K562 (cell line): ENCODE measurements around the gene ITGA3. TPM values are rescaled to one million over a fixed set of nuclear protein-coding genes. Genes with fewer than 3 reads are reported as not detected.

Experiments
- ATAC-seq: fragments of 200-7000 bp; cut with Tn5 transposase; 3 replicates; pipeline ENCODE4 v1.9.1; 2020; ENCODE audit warnings: moderate library complexity
- BruUV-seq: library from RNA; stranded (reverse); fragments of 400-500 nt; replicated peaks from 2 replicates; lab custom pipeline; 2021; lab: Mats Ljungman, UMichigan
- CTCF ChIA-PET: fragments of 300-600 bp; formaldehyde crosslinking; extraction: SDS; loops from one replicate; lab custom pipeline; 2021; ENCODE audit warnings: low intra/inter-chr PET ratio; lab: Yijun Ruan, JAX
- POLR2A ChIA-PET: fragments of 300-600, 350-650 bp; sonication (Branson Sonifier 250); formaldehyde crosslinking; extraction: SDS; loops from one replicate; lab custom pipeline; 2021; ENCODE audit warnings: antibody characterized with exemption, inconsistent platforms; lab: Yijun Ruan, JAX
- DNase-seq, 4 experiments: peaks; one replicate each; pipeline versions ENCODE4 v3.0.0 to v3.0.0-alpha.2; 2011 to 2018; ENCODE audit warnings: low spot score in 3 of 4, mixed read lengths in 3 of 4; ENCODE audit errors: extremely low read depth in 1 of 4
- FAIRE-seq: peaks from 2 replicates; lab custom pipeline; 2011; peaks lifted over from hg19 to GRCh38; lab: Jason Lieb, UNC
- H2AFZ ChIP-seq: 2 replicates; pipeline ENCODE4 v1.6.0; 2011; ENCODE audit warnings: low read depth, low read length, control low read depth, inconsistent platforms
- H3K27ac ChIP-seq: fragments of 200-600 bp; 3 replicates; pipeline ENCODE4 v1.8.0; 2011; ENCODE audit warnings: low read depth, mild to moderate bottlenecking, control low read depth, inconsistent platforms, low read length, moderate library complexity, mixed read lengths; ENCODE audit errors: extremely low read depth
- H3K27me3 ChIP-seq, 2 experiments: fragments of 300-600 bp in 1 of 2; 2 replicates in 1 of 2; 3 replicates in 1 of 2; pipeline versions ENCODE4 v1.6.0 to v1.8.0; 2011; ENCODE audit warnings: inconsistent platforms in 2 of 2, low read length in 2 of 2, mild to moderate bottlenecking in 1 of 2, mixed read lengths in 1 of 2, moderate library complexity in 1 of 2; ENCODE audit not compliant: control insufficient read depth in 2 of 2, insufficient read depth in 2 of 2
- H3K36me3 ChIP-seq: fragments of 300-600 bp; 3 replicates; pipeline ENCODE4 v1.8.0; 2011; ENCODE audit warnings: mild to moderate bottlenecking, low read length, inconsistent platforms; ENCODE audit not compliant: control insufficient read depth, insufficient read depth
- H3K4me1 ChIP-seq, 2 experiments: fragments of 200-600 bp in 1 of 2; replicated peaks in 1 of 2; 2 replicates in 1 of 2; 3 replicates in 1 of 2; pipeline versions ENCODE4 v1.5.1 to v1.8.0; 2011; ENCODE audit warnings: inconsistent platforms in 2 of 2, low read length in 2 of 2, mild to moderate bottlenecking in 1 of 2, mixed read lengths in 1 of 2, moderate library complexity in 1 of 2; ENCODE audit not compliant: control insufficient read depth in 2 of 2, insufficient read depth in 2 of 2
- H3K4me2 ChIP-seq: 2 replicates; pipeline ENCODE4 v1.6.1; 2011; ENCODE audit warnings: low read length, control low read depth, inconsistent platforms, mixed read lengths; ENCODE audit not compliant: insufficient read depth
- H3K4me3 ChIP-seq: fragments of 200-600 bp; sonication (generic), shearing (Covaris generic); 2 replicates; pipeline ENCODE4 v1.5.1; 2016; ENCODE audit warnings: control low read depth, inconsistent platforms
- H3K79me2 ChIP-seq: fragments of 200-600 bp; 3 replicates; pipeline ENCODE4 v1.8.0; 2011; ENCODE audit warnings: low read length, inconsistent platforms; ENCODE audit not compliant: control insufficient read depth, insufficient read depth
- H3K9ac ChIP-seq, 2 experiments: 2 replicates each; pipeline versions ENCODE4 v1.6.0 to v1.6.1; 2011; ENCODE audit warnings: low read depth in 2 of 2, low read length in 2 of 2, control low read depth in 1 of 2, inconsistent platforms in 1 of 2, mild to moderate bottlenecking in 1 of 2, mixed read lengths in 1 of 2; ENCODE audit not compliant: insufficient read depth in 1 of 2
- H3K9me1 ChIP-seq: one replicate; pipeline ENCODE4 v1.6.0; 2011; ENCODE audit warnings: inconsistent platforms, mild to moderate bottlenecking, low read length, moderate library complexity; ENCODE audit not compliant: control insufficient read depth, insufficient read depth
- H3K9me3 ChIP-seq: replicated peaks from 2 replicates; pipeline ENCODE4 v1.5.1; 2011; ENCODE audit warnings: low read depth, low read length, inconsistent platforms; ENCODE audit not compliant: control insufficient read depth, insufficient read depth
- H4K20me1 ChIP-seq: replicated peaks from 2 replicates; pipeline ENCODE4 v1.6.1; 2011; ENCODE audit warnings: low read length, inconsistent platforms, mixed read lengths; ENCODE audit not compliant: control insufficient read depth, insufficient read depth
- BRF1 ChIP-seq: IDR thresholded peaks from 3 replicates; pipeline ENCODE4 v1.6.1; 2011; ENCODE audit warnings: borderline replicate concordance, mild to moderate bottlenecking; ENCODE audit not compliant: insufficient read length; ENCODE audit errors: extremely low read depth
- GTF2F1 ChIP-seq: IDR thresholded peaks from 2 replicates; pipeline ENCODE4 v1.6.1; 2011; ENCODE audit warnings: low read depth, low read length, improper control_type of control experiment
- LARP7 ChIP-seq: fragments of 450-650 bp; IDR thresholded peaks from 2 replicates; pipeline ENCODE4 v1.6.1; 2016
- POLR3G ChIP-seq: IDR thresholded peaks from 2 replicates; pipeline ENCODE4 v1.6.1; 2011; ENCODE audit not compliant: insufficient read length, insufficient replicate concordance; ENCODE audit errors: extremely low read depth
- PTRF ChIP-seq: fragments of 450-650 bp; IDR thresholded peaks from 2 replicates; pipeline ENCODE4 v1.6.1; 2016; ENCODE audit warnings: mild to moderate bottlenecking, missing genetic modification characterization, missing compliant biosample characterization
- ZNF436 ChIP-seq: fragments of 250-450, 450-650 bp; sonication (Bioruptor Pico); formaldehyde crosslinking; IDR thresholded peaks from 2 replicates; pipeline ENCODE4 v1.7.0; 2020; ENCODE audit warnings: mild to moderate bottlenecking
- ZNF444 ChIP-seq: fragments of 250-450 bp; sonication (Bioruptor Pico); IDR thresholded peaks from 2 replicates; pipeline ENCODE4 v1.4.0; 2020; ENCODE audit warnings: mild to moderate bottlenecking, moderate library complexity
- ZNF584 ChIP-seq: fragments of 200-800 bp; sonication (Bioruptor generic); IDR thresholded peaks from 2 replicates; pipeline ENCODE4 v1.6.1; 2016; ENCODE audit warnings: low read depth, mild to moderate bottlenecking, missing genetic modification characterization, missing compliant biosample characterization
- ZZZ3 ChIP-seq: fragments of 450-650 bp; IDR thresholded peaks from 2 replicates; pipeline ENCODE4 v1.6.1; 2016; ENCODE audit warnings: antibody characterized with exemption, mild to moderate bottlenecking, moderate library complexity
- WGBS: fragments of 100-300 bp; shearing (Covaris generic); methylation state at CpG from one replicate; pipeline ENCODE4 v1.1.6; 2016; ENCODE audit warnings: low coverage, mixed read lengths; ENCODE audit not compliant: insufficient coverage; ENCODE audit errors: missing lambda C conversion rate; 5-methylcytosine and 5-hydroxymethylcytosine counted together
- in situ Hi-C: fragments of 300-500 bp; cut with MboI; formaldehyde crosslinking; loops from 4 replicates; pipeline ENCODE4 v1.15.0; 2018; ENCODE audit warnings: inconsistent platforms, mixed read lengths
- intact Hi-C: fragments of 100-400 bp; cut with micrococcal nuclease; formaldehyde crosslinking; loops from 2 replicates; pipeline ENCODE4 v1.14.2; 2022
- polyA plus RNA-seq, 8 experiments: library from polyadenylated mRNA; depleted of rRNA in 4 of 8; stranded (reverse) in 5 of 8; unstranded in 3 of 8; fragments of >200 nt; fragmentation: Nextera tagmentation in 2 of 8; fragmentation: Illumina TruSeq in 1 of 8; extraction: Ambion mirVana in 2 of 8; extraction: Trizol in 1 of 8; gene quantifications; 2 replicates each; pipeline versions ENCODE4 v1.2.1 to v1.2.3, GENCODE V29; 2011 to 2014; ENCODE audit warnings: inconsistent platforms in 1 of 8, missing spikeins in 1 of 8
- total RNA-seq, 7 experiments: library from RNA; depleted of rRNA in 6 of 7; stranded (reverse); fragments of >200 nt in 6 of 7; fragmentation: Illumina TruSeq in 2 of 7; extraction: Trizol in 2 of 7; gene quantifications; 2 replicates each; pipeline versions ENCODE4 v1.2.1 to v1.2.3, GENCODE V29; 2011 to 2021; ENCODE audit warnings: low replicate concordance in 1 of 7
- TF ChIP-seq, protein P1 (sequence below), 2 experiments: fragments of 450-650 bp in 1 of 2; sonication (generic) in 1 of 2; formaldehyde crosslinking; conservative IDR thresholded peaks; 2 replicates each; pipeline versions ENCODE4 v1.4.0 to v1.8.1; 2020 to 2022; ENCODE audit warnings: mild to moderate bottlenecking in 1 of 2, missing genetic modification reagents in 1 of 2
- TF ChIP-seq, protein P2 (sequence below): fragments of 450-650 bp; IDR thresholded peaks from 2 replicates; pipeline ENCODE4 v1.6.1; 2016; ENCODE audit warnings: borderline replicate concordance
- TF ChIP-seq, protein P3 (sequence below): fragments of 250-450 bp; sonication (Bioruptor Pico); IDR thresholded peaks from 2 replicates; pipeline ENCODE4 v1.6.1; 2021; ENCODE audit warnings: mild to moderate bottlenecking
- TF ChIP-seq, protein P4 (sequence below): sonication (generic); formaldehyde crosslinking; IDR thresholded peaks from 2 replicates; pipeline ENCODE4 v1.9.0; 2022; ENCODE audit warnings: mild to moderate bottlenecking, missing genetic modification reagents
- TF ChIP-seq, protein P5 (sequence below): sonication (generic); formaldehyde crosslinking; IDR thresholded peaks from 2 replicates; pipeline ENCODE4 v1.8.1; 2023; ENCODE audit warnings: mild to moderate bottlenecking, missing genetic modification reagents

The ITGA3 gene
- total and polyA plus RNA-seq, 9 of the 15 experiments (the other 6 are each of a cell fraction or from before 2014, with no cell fraction given) = 0.03 to 0.75 (median 0.14) TPM; not detected in 2

DNA sequence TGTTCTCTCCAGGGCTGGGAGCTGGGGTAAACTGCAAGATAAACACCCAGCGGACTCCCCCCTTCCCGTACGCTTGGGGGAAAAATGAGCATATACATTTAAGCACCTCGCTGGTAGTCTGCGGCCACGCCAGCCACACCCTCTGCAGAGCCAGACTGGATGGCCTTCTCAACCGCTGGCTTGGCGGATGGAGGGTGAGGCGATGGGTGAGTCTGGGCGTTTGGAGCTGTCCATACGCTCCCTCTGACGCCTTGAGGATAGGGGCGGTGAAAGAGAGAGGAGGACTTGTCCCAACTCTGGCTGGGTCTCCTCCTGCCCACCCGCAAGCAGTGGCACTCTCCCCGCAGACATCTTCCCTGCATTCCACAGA lies 1.0 kb downstream of the ITGA3 start:
- Histone ChIP-seq H3K27ac (no peak overlapping the region), H3K4me3 (no peak overlapping the region), H3K27me3 (peaks cover 16 to 55% of the 10 kb centered on the region in 2 experiments; a peak in 4 of 5 replicates), H3K4me2 (no peak overlapping the region), H3K9me1 (no peaks in the 10 kb centered on the region), H3K9me3 (no peaks in the 10 kb centered on the region), H3K9ac (no peak overlapping the region), H3K36me3 (no peaks in the 10 kb centered on the region), H3K79me2 (no peaks in the 10 kb centered on the region), H3K4me1 (peaks cover 9 to 15% of the 10 kb centered on the region in 2 experiments), H4K20me1 (peaks cover 3% of the 10 kb centered on the region; the same call in 1 of the 2 replicates), H2AFZ (no peak overlapping the region)
- ChIA-PET CTCF (no interaction called here), POLR2A (interaction anchor here (0.6 to 1.2 kb wide), 3 partner anchors 21 to 274 kb away, joined by 3 to 4 read pairs (median 3); no protein-coding TSS in a partner anchor)
- DNase-seq = no peak
- in situ Hi-C loops = no loop called here
- 8% methylated on average over 14 of the region's 15 CpGs for WGBS
- no peak for ATAC-seq
- no peak for FAIRE-seq
- no TSS peak for BruUV-seq
- intact Hi-C loops = no loop called here
- TF ChIP-seq, protein P1, sequence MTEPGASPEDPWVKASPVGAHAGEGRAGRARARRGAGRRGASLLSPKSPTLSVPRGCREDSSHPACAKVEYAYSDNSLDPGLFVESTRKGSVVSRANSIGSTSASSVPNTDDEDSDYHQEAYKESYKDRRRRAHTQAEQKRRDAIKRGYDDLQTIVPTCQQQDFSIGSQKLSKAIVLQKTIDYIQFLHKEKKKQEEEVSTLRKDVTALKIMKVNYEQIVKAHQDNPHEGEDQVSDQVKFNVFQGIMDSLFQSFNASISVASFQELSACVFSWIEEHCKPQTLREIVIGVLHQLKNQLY (CRISPR knock-in tag; conservative IDR thresholded peaks at IDR 0.05) = no peak
- TF ChIP-seq, protein P2, sequence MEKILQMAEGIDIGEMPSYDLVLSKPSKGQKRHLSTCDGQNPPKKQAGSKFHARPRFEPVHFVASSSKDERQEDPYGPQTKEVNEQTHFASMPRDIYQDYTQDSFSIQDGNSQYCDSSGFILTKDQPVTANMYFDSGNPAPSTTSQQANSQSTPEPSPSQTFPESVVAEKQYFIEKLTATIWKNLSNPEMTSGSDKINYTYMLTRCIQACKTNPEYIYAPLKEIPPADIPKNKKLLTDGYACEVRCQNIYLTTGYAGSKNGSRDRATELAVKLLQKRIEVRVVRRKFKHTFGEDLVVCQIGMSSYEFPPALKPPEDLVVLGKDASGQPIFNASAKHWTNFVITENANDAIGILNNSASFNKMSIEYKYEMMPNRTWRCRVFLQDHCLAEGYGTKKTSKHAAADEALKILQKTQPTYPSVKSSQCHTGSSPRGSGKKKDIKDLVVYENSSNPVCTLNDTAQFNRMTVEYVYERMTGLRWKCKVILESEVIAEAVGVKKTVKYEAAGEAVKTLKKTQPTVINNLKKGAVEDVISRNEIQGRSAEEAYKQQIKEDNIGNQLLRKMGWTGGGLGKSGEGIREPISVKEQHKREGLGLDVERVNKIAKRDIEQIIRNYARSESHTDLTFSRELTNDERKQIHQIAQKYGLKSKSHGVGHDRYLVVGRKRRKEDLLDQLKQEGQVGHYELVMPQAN = no peak
- TF ChIP-seq ZNF436 (CRISPR knock-in tag) = no peak
- TF ChIP-seq GTF2F1 = no peak
- TF ChIP-seq BRF1 = no peak
- TF ChIP-seq, protein P3, sequence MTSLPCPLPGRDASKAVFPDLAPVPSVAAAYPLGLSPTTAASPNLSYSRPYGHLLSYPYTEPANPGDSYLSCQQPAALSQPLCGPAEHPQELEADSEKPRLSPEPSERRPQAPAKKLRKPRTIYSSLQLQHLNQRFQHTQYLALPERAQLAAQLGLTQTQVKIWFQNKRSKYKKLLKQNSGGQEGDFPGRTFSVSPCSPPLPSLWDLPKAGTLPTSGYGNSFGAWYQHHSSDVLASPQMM (CRISPR knock-in tag) = no peak
- TF ChIP-seq LARP7 = no peak
- no peak for TF ChIP-seq ZNF584 (CRISPR knock-in tag)
- no peak for TF ChIP-seq ZNF444
- no peak for TF ChIP-seq POLR3G
- TF ChIP-seq, protein P4, sequence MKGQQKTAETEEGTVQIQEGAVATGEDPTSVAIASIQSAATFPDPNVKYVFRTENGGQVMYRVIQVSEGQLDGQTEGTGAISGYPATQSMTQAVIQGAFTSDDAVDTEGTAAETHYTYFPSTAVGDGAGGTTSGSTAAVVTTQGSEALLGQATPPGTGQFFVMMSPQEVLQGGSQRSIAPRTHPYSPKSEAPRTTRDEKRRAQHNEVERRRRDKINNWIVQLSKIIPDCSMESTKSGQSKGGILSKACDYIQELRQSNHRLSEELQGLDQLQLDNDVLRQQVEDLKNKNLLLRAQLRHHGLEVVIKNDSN = no peak
- TF ChIP-seq, protein P5, sequence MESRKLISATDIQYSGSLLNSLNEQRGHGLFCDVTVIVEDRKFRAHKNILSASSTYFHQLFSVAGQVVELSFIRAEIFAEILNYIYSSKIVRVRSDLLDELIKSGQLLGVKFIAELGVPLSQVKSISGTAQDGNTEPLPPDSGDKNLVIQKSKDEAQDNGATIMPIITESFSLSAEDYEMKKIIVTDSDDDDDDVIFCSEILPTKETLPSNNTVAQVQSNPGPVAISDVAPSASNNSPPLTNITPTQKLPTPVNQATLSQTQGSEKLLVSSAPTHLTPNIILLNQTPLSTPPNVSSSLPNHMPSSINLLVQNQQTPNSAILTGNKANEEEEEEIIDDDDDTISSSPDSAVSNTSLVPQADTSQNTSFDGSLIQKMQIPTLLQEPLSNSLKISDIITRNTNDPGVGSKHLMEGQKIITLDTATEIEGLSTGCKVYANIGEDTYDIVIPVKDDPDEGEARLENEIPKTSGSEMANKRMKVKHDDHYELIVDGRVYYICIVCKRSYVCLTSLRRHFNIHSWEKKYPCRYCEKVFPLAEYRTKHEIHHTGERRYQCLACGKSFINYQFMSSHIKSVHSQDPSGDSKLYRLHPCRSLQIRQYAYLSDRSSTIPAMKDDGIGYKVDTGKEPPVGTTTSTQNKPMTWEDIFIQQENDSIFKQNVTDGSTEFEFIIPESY (CRISPR knock-in tag) = no peak
- TF ChIP-seq PTRF = no peak
- TF ChIP-seq ZZZ3 = no peak
